Keratinocyte (primary cell): ENCODE data around the gene DRP2. TPM values are rescaled to one million over a fixed set of nuclear protein-coding genes. Genes with fewer than 3 reads are reported as not detected.

Experiments used
- DNase-seq: peaks from one replicate; pipeline ENCODE4 v3.0.0-alpha.2; 2011; ENCODE audit warnings: low read depth, missing footprints, low spot score
- FAIRE-seq: peaks from 2 replicates; lab custom pipeline; 2011; peaks lifted over from hg19 to GRCh38; lab: Jason Lieb, UNC
- H2AFZ ChIP-seq: 2 replicates; pipeline ENCODE4 v1.6.0; 2012; ENCODE audit warnings: low read length, control low read depth, inconsistent platforms; ENCODE audit not compliant: control insufficient read depth
- H3K27ac ChIP-seq: 2 replicates; pipeline ENCODE4 v1.5.1; 2011; ENCODE audit warnings: low read length; ENCODE audit not compliant: control insufficient read depth, insufficient read depth
- H3K27me3 ChIP-seq: 3 replicates; pipeline ENCODE4 v1.6.0; 2011; ENCODE audit warnings: low read length; ENCODE audit not compliant: control insufficient read depth, insufficient read depth; ENCODE audit errors: extremely low read depth
- H3K36me3 ChIP-seq, 2 experiments: 2 replicates in 1 of 2; 3 replicates in 1 of 2; pipeline ENCODE4 v1.5.1; 2011; ENCODE audit warnings: low read length in 2 of 2, mild to moderate bottlenecking in 1 of 2; ENCODE audit not compliant: control insufficient read depth in 2 of 2, insufficient read depth in 2 of 2; ENCODE audit errors: extremely low read depth in 1 of 2
- H3K4me1 ChIP-seq: 3 replicates; pipeline ENCODE4 v1.5.1; 2011; ENCODE audit warnings: low read length; ENCODE audit not compliant: control insufficient read depth, insufficient read depth; ENCODE audit errors: extremely low read depth
- H3K4me2 ChIP-seq: 3 replicates; pipeline ENCODE4 v1.6.0; 2011; ENCODE audit warnings: low read depth, low read length; ENCODE audit not compliant: control insufficient read depth, insufficient read depth; ENCODE audit errors: extremely low read depth
- H3K4me3 ChIP-seq, 3 experiments: fragments of 200-600 bp in 1 of 3; sonication (generic) in 1 of 3; 2 replicates in 2 of 3; 3 replicates in 1 of 3; pipeline ENCODE4 v1.5.1; 2011 to 2016; ENCODE audit warnings: low read length in 3 of 3, mild to moderate bottlenecking in 3 of 3, control low read depth in 2 of 3, inconsistent platforms in 1 of 3, low read depth in 1 of 3, mixed read lengths in 1 of 3, mixed run types in 1 of 3, moderate library complexity in 1 of 3; ENCODE audit not compliant: control insufficient read depth in 2 of 3, insufficient read depth in 2 of 3; ENCODE audit errors: extremely low read depth in 1 of 3
- H3K79me2 ChIP-seq: 2 replicates; pipeline ENCODE4 v1.6.0; 2012; ENCODE audit warnings: low read length; ENCODE audit not compliant: control insufficient read depth, insufficient read depth
- H3K9ac ChIP-seq: 3 replicates; pipeline ENCODE4 v1.6.0; 2011; ENCODE audit warnings: low read length; ENCODE audit not compliant: control insufficient read depth, insufficient read depth; ENCODE audit errors: extremely low read depth
- H3K9me1 ChIP-seq: 3 replicates; pipeline ENCODE4 v1.6.0; 2011; ENCODE audit warnings: low read length; ENCODE audit not compliant: control insufficient read depth, insufficient read depth; ENCODE audit errors: extremely low read depth
- H3K9me3 ChIP-seq: 2 replicates; pipeline ENCODE4 v1.5.1; 2012; ENCODE audit warnings: low read depth, low read length; ENCODE audit not compliant: control insufficient read depth
- H4K20me1 ChIP-seq: 3 replicates; pipeline ENCODE4 v1.6.0; 2011; ENCODE audit warnings: low read length; ENCODE audit not compliant: control insufficient read depth, insufficient read depth; ENCODE audit errors: extremely low read depth
- CTCF ChIP-seq, 3 experiments: IDR thresholded peaks in 1 of 3; conservative IDR thresholded peaks in 1 of 3; optimal IDR thresholded peaks in 1 of 3; 2 replicates in 2 of 3; 3 replicates in 1 of 3; pipeline versions ENCODE3 to v1.5.1; 2011; ENCODE audit warnings: low read length in 3 of 3, mild to moderate bottlenecking in 3 of 3, moderate library complexity in 2 of 3, control low read depth in 1 of 3, inconsistent platforms in 1 of 3; ENCODE audit not compliant: insufficient read depth in 2 of 3; ENCODE audit errors: extremely low read depth in 1 of 3
- EZH2 ChIP-seq: IDR thresholded peaks from one replicate; pipeline ENCODE4 v1.6.1; 2012; ENCODE audit warnings: inconsistent platforms, mild to moderate bottlenecking, low read length, moderate library complexity
- dilution Hi-C: fragments of 300-500 bp; cut with MboI; formaldehyde crosslinking; loops from one replicate; pipeline ENCODE4 v1.7.0; 2020; ENCODE audit warnings: low sequenced_read_pairs; ENCODE audit not compliant: extremely low pct_ligation_motif_present
- polyA minus RNA-seq, 3 experiments: library from RNA; depleted of rRNA, polyadenylated mRNA; stranded (reverse); fragments of >200 nt; gene quantifications; 1 replicate in 1 of 3; 2 replicates in 1 of 3; 3 replicates in 1 of 3; pipeline ENCODE4 v1.2.3, GENCODE V29; 2011
- polyA plus RNA-seq, 5 experiments: library from polyadenylated mRNA; depleted of rRNA in 3 of 5; stranded (reverse) in 3 of 5; stranded (forward) in 1 of 5; unstranded in 1 of 5; fragments of >200 nt; gene quantifications; 1 replicate in 1 of 5; 2 replicates in 3 of 5; 3 replicates in 1 of 5; pipeline versions ENCODE4 v1.2.1 to v1.2.3, GENCODE V29; 2011 to 2012; ENCODE audit warnings: missing spikeins in 2 of 5, low read depth in 1 of 5, low replicate concordance in 1 of 5

DRP2 gene
- 0.02 to 0.08 TPM (median 0.05 TPM) in 3 replicates for polyA plus RNA-seq
- polyA plus RNA-seq (2011; ENCODE audit: low read depth) = not detected
- polyA plus RNA-seq (2011; cell fraction: cytosol; rRNA removed) = 0.01 TPM in 2 replicates
- 0.16 and 0.33 TPM in 2 replicates for polyA plus RNA-seq (2011; cell fraction: nucleus; rRNA removed)
- polyA plus RNA-seq (2012; ENCODE audit: low replicate concordance) = 0.02 TPM in 1 of 2 replicates, not detected in the other
- polyA minus RNA-seq = 0.13 to 0.19 TPM in 2 of 3 replicates, not detected in the other
- not detected for polyA minus RNA-seq (2011; cell fraction: cytosol; rRNA and poly(A)+ RNA removed)
- 0.11 and 0.23 TPM in 2 replicates for polyA minus RNA-seq (2011; cell fraction: nucleus; rRNA and poly(A)+ RNA removed)

- no peak within 1 kb of the TSS for H3K27ac ChIP-seq
These were observed at the start of gene DRP2 for GRCh38 chrX:101219116-101219863. TSS of gene DRP2 (plus strand) at chrX:101219786. CDS start at chrX:101231648, 11,862 bp downstream.

GRCh38 chrX:101171883-101172400 lies 47.6 kb upstream of the DRP2 start:
- Histone ChIP-seq H2AFZ (no peak overlapping the region), H3K9ac (no peak overlapping the region), H3K9me3 (no peaks in the 10 kb centered on the region), H3K27me3 (no peaks in the 10 kb centered on the region), H3K9me1 (no peaks in the 10 kb centered on the region), H3K27ac (no peak overlapping the region), H3K4me1 (no peaks in the 10 kb centered on the region), H3K4me2 (no peak overlapping the region), H3K4me3 (no peak overlapping the region), H3K79me2 (no peaks in the 10 kb centered on the region), H4K20me1 (no peaks in the 10 kb centered on the region), H3K36me3 (no peaks in the 10 kb centered on the region)
- DNase-seq (no peak), FAIRE-seq (no peak)
- TF ChIP-seq CTCF (optimal IDR thresholded peaks at IDR 0.05 in 1 of 3, IDR thresholded peaks at IDR 0.05 in 1 of 3, conservative IDR thresholded peaks at IDR 0.05 in 1 of 3; ENCODE audit: extremely low read depth in 1 of 3, insufficient read depth in 2 of 3, low read length in 3 of 3) (no peak), EZH2 (no peak)
- dilution Hi-C loops = no loop called here

More at GRCh38 chrX:101219116-101219863, at the start of gene DRP2:
- Histone ChIP-seq H3K36me3 (no peaks in the 10 kb centered on the region), H3K79me2 (no peaks in the 10 kb centered on the region), H4K20me1 (no peaks in the 10 kb centered on the region), H3K27me3 (no peaks in the 10 kb centered on the region), H2AFZ (no peak within 1 kb of the TSS), H3K4me1 (no peaks in the 10 kb centered on the region), H3K9me1 (no peaks in the 10 kb centered on the region), H3K9ac (no peak within 1 kb of the TSS), H3K9me3 (no peaks in the 10 kb centered on the region), H3K4me2 (no peak within 1 kb of the TSS), H3K4me3 (no peak within 1 kb of the TSS)
- FAIRE-seq = no peak
- dilution Hi-C loops = no loop called here
- TF ChIP-seq CTCF (optimal IDR thresholded peaks at IDR 0.05 in 1 of 3, IDR thresholded peaks at IDR 0.05 in 1 of 3, conservative IDR thresholded peaks at IDR 0.05 in 1 of 3; ENCODE audit: extremely low read depth in 1 of 3, insufficient read depth in 2 of 3, low read length in 3 of 3) (no peak), EZH2 (no peak)
- no peak for DNase-seq
